Type B pancreatic cell (in vitro differentiated cells): Measurements from ENCODE around the gene MRAP2. TPM values are rescaled to one million over a fixed set of nuclear protein-coding genes. Genes with fewer than 3 reads are reported as not detected.
"Not testable (repeated sequence)": the region's sequence is repeated elsewhere in the genome, so short reads cannot be mapped to it uniquely, and the experiment has no call there.

Experiments used
- DNase-seq: peaks from one replicate; pipeline ENCODE4 v3.0.0; 2021; ENCODE audit warnings: mixed read lengths; ENCODE audit not compliant: unreplicated experiment; ENCODE audit errors: extremely low spot score
- H3K27ac Mint-ChIP-seq: 2 replicates; pipeline ENCODE4 v1.8.0; 2021; ENCODE audit warnings: mild to moderate bottlenecking, mixed read lengths
- H3K27me3 Mint-ChIP-seq: 2 replicates; pipeline ENCODE4 v1.8.0; 2021; ENCODE audit warnings: mixed read lengths
- H3K36me3 Mint-ChIP-seq: 2 replicates; pipeline ENCODE4 v1.8.0; 2021; ENCODE audit warnings: mixed read lengths
- H3K4me1 Mint-ChIP-seq: one replicate; pipeline ENCODE4 v1.8.0; 2021; ENCODE audit warnings: mixed read lengths; ENCODE audit not compliant: unreplicated experiment
- H3K4me3 Mint-ChIP-seq: 2 replicates; pipeline ENCODE4 v1.8.0; 2021; ENCODE audit warnings: mild to moderate bottlenecking, mixed read lengths
- H3K9me3 Mint-ChIP-seq: 2 replicates; pipeline ENCODE4 v1.8.0; 2021; ENCODE audit warnings: mixed read lengths
- CTCF ChIP-seq: fragments of 200-600 bp; sonication (generic); conservative IDR thresholded peaks from 2 replicates; pipeline ENCODE4 v1.5.0; 2021; ENCODE audit warnings: antibody characterized with exemption, mild to moderate bottlenecking
- total RNA-seq: library from RNA; stranded (reverse); gene quantifications from 2 replicates; pipeline ENCODE4 v1.2.1, GENCODE V29; 2021; ENCODE audit warnings: low replicate concordance

Gene MRAP2
- total RNA-seq, 1 donor from 2014 or later: 1.4 TPM

DNA sequence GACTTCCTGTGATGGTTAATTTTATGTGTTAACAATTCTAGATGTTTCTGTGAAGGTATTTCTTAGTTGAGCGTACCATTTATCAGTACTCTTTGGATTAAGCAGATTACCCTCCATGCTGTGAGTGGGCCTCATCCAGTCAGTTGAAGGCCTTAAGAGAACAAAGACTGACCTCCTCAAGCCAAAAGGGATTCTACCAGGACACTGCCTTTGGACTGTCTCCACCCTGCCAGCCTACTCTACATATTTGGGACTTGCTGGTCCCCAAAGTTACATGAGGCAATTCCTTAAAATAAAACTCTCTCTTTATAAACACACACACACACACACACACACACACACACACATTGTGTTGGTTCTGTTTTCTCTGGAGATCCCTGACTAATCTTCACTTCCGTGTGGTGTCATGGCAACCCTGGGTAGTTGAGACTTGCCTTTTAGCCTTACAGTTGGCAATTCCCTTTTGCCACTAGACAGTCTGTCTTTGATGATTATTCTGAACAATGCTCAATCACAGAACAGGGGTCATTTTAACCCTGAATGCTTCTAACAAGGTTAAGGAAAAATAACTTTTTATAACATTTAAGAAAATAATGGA, 32.2 kb downstream of the MRAP2 start:
- no peaks in the 10 kb centered on the region for H3K27me3 Mint-ChIP-seq
- no peak overlapping the region for H3K27ac Mint-ChIP-seq
- no peak overlapping the region for H3K4me3 Mint-ChIP-seq
- no peaks in the 10 kb centered on the region for H3K9me3 Mint-ChIP-seq
- DNase-seq: no peak
- no peaks in the 10 kb centered on the region for H3K36me3 Mint-ChIP-seq
- no peak for TF ChIP-seq CTCF
- H3K4me1 Mint-ChIP-seq: peaks cover 8% of the 10 kb centered on the region

- Mint-ChIP-seq H3K27ac (no peak overlapping the region), H3K4me3 (no peak overlapping the region), H3K9me3 (peaks cover 2% of the 10 kb centered on the region), H3K4me1 (peaks cover 8% of the 10 kb centered on the region), H3K36me3 (no peaks in the 10 kb centered on the region), H3K27me3 (no peaks in the 10 kb centered on the region)
- no peak for DNase-seq
- no peak for TF ChIP-seq CTCF
Measured at GRCh38 chr6:84066536-84066935, 33.0 kb downstream of the MRAP2 start.

- not testable (repeated sequence) for H3K27ac Mint-ChIP-seq, H3K4me3 Mint-ChIP-seq, H3K36me3 Mint-ChIP-seq
Measured at GRCh38 chr6:84068873-84069272, 35.3 kb downstream of the MRAP2 start.

DNA sequence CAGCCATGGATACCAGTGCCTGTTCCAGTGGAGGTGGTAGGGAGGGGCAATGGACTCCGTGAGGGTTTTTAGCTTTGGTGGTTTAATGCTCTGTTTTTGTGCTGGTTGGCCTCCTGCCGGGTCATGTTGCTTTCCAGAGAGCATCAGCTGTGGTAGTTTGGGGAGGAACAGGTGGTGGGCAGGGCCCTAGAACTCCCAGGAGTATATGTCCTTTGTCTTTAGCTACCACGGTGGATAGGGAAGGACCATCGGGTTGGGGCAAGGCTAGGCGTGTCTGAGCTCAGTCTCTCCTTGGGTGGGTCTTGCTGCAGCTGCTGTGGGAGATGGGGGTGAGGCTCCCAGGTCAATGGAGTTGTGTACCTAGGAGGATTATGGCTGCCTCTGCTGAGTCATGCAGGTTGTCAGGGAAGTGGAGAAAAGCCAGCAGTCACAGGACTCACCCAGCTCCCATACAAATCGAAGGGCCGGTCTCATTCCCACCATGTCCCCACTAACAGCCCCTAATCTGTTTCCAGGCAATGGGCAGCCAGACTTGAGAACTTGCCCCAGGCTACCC, 38.9 kb downstream of the MRAP2 start:
- Mint-ChIP-seq H3K4me3 (no peak overlapping the region), H3K36me3 (no peaks in the 10 kb centered on the region), H3K27ac (no peak overlapping the region), H3K4me1 (peaks cover 11% of the 10 kb centered on the region), H3K27me3 (no peaks in the 10 kb centered on the region), H3K9me3 (peaks cover 6% of the 10 kb centered on the region)
- DNase-seq: no peak
- no peak for TF ChIP-seq CTCF

More at GRCh38 chr6:84068873-84069272, 35.3 kb downstream of the MRAP2 start:
- not testable (repeated sequence) for DNase-seq, H3K27me3 Mint-ChIP-seq, H3K9me3 Mint-ChIP-seq, H3K4me1 Mint-ChIP-seq

DNA sequence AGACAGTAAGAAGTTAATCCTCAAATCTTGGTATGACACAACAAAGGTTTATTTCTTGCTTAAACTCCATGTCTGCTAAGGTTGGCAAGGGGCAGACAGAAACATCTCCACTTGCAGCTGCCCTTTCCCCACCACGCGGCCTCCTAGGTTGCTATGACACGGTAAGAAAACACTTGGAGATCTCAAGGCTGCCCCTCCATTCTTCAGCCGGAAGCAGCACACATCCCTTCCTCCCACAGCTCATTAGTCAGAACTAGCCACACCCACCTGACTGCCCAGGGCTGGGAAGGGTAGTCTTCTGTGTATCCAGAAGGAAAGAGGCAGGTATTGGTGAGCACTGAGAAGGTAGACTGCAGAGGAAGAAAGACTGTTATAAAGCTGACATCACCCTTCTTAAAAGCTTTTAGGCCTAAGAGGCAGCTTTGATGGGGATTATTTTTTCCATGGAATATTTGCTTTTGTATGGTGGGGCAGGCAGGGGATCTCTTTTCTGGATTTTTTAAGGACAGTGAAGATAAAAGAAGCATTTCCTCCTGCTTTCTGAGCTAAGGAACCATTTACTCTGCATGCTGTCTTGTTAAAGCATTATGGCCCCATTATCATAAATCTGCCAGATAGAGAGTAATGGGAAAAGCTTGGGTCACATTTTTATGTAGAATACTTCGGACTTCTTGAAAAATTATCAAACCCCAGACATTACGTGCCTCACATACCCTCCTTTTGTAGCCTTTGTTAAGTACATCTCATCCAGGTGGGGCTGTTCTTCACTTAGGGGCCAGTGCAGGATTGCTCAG, 41.6 kb downstream of the MRAP2 start:
- Mint-ChIP-seq H3K4me1 (peaks cover 11% of the 10 kb centered on the region), H3K9me3 (peaks cover 15% of the 10 kb centered on the region), H3K36me3 (no peaks in the 10 kb centered on the region), H3K27ac (no peak overlapping the region), H3K27me3 (no peaks in the 10 kb centered on the region), H3K4me3 (no peak overlapping the region)
- TF ChIP-seq CTCF: no peak
- no peak for DNase-seq

GRCh38 chr6:84077645-84078044, 44.1 kb downstream of the MRAP2 start:
- Mint-ChIP-seq H3K9me3 (peaks cover 9% of the 10 kb centered on the region), H3K36me3 (no peaks in the 10 kb centered on the region), H3K4me3 (no peak overlapping the region), H3K27me3 (no peaks in the 10 kb centered on the region), H3K27ac (no peak overlapping the region), H3K4me1 (peaks cover 13% of the 10 kb centered on the region)
- no peak for DNase-seq
- no peak for TF ChIP-seq CTCF
